Activated naive CD4-positive, alpha-beta T cell treated with Interleukin-2 at 50 U/mL for 16 hours (primary cell): ENCODE data around the gene FAN1.
"Not testable (repeated sequence)": the region's sequence is repeated elsewhere in the genome, so short reads cannot be mapped to it uniquely, and the experiment has no call there.

ENCODE experiments used
- DNase-seq: peaks from one replicate; pipeline ENCODE4 v3.0.0-alpha.2; 2020

FAN1 gene

DNA sequence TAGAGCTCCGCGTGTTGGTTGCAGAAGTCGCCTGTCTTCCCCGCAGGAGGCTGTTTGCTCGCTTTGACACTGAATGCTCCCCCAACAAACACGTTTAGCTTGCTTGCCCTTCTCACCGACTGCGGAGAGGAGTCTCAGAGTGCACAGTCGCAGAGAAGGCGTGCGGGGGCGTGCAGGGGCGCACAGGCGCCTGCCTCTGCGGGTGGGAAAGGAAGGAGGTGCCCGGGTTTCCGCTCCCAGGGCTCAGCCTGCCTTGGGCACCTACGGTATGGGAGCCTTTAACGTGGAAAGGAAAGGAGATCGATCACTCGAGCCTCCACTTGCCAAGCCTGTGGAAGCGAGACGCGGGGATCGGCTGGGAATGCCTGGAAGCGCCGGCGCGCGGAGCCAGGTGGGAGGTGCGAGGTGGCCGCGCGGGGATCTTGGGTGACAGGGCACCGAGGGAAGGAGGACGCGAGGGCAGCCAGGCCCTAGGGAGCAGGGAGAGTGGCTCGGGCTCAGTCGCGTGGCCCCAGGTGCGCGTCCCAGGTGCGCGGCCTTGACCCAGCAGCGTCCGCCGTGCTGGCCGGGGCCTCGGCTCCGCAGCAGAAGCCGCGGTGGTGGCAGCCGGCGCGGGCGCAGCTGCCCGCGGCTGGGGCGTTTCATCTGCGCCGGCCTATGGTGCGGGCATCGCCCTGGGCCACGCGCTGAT, at the start of gene FAN1:
Gene FAN1, plus strand, starts transcription at position 419 of the 691 bp plus-strand sequence. CDS start 749 bp downstream, outside the sequence.
- DNase-seq: peak; percentile 85

DNA sequence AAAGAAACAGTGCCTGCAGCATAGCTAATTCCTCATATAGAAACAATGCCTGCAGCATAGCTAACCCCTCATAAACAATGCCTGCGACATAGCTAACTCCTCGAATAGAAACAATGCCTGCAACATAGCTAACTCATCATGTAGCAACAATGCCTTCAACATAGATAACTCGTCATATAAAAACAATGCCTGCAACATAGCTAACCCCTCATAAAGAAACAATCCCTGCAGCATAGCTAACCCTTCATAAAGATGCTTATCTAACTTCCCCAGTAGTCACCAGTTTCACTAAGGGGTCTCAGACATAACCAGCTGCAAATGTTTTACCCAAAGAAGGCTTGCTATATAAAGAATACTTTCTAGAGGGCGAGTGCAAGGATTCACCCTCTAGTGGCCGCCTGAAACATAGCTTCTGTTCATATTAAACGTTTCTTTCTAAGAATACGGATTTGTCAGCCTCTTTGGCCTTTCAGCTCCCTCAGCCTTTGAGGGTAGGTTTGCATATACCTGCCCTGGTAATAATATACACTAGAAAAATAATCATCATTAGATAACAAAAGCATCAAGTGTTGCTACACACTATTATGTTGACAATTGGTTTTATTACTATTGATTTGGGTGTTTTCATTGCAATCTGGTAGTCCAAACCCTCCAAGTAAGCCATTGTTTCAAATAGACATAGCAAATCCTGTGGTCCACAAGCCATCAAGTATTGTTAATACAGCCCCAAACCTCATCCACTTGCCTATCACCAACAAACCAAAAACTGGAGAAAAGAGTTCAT, 44.4 kb upstream of the FAN1 start:
- no peak for DNase-seq

DNA sequence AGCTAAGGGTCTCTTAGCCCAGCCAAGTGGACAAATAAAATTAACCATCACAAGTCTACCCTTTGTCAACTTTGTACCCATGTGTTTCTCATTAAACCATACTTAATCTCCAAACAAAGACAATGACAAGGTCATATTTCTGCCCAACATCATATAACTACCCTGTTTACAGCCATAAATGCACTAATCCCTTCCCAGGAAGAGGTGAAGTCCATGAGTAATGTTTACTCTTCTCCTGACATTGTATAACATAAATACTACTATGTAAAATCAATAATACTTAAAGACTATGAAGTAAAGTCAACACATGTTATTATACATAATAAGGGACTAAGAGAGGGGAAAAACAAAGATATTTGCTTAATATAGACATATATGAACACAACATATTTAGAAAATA, 38.5 kb upstream of the FAN1 start:
- no peak for DNase-seq

DNA sequence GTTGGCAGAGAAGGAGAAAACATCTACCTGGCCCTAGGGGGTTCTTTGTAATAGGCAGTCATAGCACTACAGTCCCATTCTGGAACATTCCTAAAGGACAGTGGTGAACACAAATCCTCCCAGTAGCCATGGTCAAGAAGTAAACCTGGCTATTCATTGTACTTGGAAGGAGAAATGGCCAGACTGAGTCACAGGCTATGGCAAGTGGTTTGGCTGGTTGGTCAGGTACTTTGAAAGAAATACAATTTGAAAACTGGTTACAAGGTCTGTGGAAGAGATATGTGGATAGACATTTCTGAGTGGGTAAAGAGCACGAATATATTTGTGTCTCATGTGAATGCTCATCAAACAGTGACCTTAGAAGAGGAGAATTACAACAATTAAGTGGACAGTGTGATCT, 33.0 kb upstream of the FAN1 start:
- no peak for DNase-seq

DNA sequence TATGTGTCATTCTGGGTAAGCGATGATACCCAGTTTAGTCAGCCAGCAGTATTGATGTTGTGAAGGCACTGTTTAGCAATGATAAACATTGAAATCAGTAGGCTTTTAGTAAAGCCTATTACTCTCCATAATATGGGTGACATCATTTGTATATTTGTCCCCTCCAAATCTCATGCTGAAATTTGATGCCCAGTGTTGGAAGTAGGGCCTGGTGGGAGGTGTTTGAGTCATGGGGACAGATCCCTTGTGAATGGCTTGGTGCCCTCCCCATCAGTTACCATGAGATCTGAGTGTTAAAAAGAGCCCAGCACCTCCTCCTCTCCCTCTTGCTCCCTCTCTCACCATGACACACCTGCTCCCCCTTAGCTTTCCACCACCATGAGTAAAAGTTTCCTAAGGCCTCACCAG, 31.4 kb upstream of the FAN1 start:
- DNase-seq: no peak

DNA sequence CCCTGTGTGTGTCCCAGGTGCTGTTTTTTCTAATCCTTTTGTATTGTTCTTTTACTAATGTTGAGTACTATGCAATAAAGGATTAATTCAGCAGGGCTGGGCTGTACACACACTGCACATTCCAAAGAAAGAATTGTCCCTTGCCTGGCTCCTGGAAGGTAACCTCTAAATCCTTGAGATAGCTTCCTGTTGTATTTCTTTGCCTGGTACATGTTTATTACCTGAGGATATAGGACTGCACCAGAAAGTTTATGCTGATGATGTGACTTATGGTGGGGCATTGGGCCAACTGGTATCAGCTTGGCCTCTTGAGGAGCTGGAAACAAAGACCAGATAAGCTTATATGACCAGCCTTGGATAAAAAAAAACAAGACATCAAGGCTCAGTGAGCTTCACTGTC, 26.6 kb upstream of the FAN1 start:
- no peak for DNase-seq

DNA sequence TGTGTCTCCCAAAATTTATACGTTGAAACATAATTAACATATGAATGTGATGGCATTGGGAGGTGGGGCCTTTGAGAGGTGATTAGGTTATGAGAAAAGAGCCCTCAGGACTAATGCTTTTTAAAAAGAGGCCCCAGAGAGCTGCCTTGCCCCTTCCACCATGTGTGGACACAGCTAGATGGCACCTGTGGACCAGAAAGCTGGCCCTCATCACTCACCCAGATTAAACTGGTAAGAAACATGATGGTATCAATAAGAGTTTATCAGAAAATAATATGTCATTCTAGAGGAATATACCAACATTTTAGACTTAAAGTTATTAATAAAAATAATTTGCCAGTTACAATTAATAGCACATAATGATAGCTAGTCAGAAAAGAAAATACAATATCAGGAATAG, 25.2 kb upstream of the FAN1 start:
- DNase-seq: no peak

DNA sequence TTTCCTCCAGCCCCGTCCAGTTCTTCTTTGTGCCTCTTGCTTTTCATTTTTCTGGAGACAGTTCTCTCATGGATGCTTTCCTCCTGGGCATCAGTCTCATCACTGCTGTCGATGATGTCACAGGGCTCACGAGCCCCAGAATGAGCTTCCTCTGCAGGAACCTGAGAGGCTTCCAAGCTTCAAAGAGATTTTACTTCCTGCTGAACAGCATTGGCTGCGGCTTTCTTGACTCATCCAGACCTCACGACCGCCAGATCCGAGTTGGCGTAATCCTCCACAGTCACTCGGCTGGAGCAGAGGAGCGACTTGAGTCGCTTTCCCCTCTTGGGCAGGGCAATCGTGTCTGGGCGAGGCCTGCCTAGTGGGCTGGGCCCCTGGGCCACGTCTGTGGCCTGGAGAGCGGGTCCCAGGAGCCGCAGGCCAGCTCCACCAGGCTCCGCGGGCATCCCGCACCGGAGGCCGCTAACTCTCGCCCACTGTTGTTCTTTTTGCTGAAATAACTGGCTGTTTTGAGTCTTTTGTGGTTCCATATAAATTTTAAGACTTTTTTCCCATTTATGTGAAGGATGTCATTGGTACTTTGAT, 20.8 kb upstream of the FAN1 start:
- DNase-seq: no peak

DNA sequence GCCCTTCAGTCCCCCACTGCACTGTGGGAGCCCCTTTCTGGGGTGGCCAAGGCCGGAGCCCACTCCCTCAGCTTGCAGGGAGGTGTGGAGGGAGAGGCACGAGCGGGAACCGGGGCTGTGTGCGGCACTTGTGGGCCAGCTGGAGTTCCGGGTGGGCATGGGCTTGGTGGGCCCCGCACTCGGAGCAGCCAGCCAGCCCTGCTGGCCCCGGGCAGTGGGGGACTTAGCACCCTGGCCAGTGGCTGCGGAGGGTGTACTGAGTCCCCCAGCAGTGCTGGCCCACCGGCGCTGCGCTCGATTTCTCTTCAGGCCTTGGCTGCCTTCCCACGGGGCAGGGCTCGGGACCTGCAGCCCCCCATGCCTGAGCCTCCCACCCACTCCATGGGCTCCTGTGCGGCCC, 20.0 kb upstream of the FAN1 start:
- not testable (repeated sequence) for DNase-seq

DNA sequence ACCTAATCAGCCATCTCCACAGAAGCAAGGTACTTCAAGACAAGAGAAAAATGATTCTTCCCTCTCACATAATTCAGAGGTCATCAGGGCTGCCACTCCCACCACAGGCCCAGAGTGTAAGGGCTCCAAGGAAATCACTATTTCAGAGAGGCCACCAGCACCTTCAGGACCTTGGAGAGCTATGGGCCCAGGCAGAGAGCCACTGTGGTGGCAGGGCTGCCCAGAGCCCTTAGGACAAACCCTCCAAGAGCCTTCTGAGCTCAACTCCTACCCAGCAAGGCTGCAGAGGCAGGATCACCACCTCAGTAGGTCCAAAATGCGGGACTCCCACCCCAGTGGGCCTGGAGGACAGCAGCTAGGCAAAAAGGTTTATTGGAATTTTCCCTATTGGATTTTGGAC, 17.9 kb upstream of the FAN1 start:
- DNase-seq: no peak

DNA sequence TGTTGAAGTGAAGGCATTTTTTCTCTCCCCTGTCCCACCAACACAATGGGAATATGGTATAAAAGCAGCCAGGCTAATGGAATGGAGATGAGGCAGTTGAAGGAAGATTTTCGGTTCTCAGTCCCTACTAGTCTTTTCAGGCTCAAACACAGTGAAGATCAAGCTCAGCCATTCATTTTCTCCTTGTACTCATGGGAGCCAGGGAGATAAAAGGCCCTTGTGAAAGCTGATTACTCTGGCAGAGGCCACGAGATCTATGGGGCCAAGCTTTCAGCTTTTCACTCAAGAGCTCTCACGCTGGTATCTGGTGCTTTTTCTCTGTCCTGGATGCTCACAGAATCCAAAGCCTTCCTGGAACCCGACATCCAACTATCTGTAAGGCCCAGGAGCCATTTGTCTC, 14.5 kb upstream of the FAN1 start:
- DNase-seq: no peak

DNA sequence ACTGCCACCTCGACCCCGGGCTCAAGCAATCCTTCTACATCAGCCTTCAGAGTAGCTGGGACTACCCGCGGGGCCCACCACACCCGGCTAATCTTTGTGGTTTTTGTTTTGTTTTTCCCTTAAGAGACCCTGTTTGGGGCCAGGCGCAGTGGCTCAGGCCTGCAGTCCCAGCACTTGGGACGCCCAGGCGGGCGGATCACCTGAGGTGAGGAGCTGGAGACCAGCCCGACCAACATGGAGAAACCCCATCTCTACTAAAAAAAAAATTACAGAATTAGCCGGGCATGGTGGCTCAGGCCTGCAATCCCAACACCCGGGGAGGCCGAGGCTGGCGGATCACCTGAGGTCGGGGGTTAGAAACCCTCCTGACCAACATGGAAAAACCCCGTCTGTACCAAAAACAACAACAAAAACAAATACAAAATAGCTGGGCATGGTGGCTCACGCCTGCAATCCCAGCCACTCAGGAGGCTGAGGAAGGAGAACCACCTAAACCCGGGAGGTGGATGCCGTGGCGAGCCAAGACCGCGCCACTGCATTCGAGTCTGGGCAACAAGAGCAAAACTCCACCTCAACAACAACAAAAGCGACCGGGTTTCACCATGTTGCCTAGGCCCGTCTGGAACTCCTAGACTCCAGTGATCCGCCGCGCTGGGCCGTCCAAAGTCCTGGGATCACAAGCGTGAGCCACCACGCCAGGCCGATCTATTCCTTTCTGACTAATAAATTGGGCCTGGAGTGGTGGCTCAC, 8.1 kb upstream of the FAN1 start:
- no peak for DNase-seq

DNA sequence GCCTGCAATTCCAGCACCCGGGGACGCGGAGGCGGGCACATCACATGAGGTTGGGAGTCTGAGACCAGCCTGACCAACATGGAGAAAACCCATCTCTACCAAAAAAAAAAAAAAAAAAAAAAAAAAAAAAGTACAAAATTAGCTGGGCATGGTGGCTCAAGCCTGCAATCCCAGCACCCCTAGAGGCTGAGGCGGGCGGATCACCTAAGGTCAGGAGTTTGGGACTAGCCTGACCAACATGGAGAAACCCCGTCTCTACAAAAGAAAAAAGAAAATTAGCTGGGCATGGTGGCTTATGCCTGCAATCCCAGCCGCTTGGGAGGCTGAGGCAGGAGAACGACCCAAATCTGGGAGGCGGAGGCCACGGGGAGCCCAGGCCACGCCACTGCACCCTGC, 7.5 kb upstream of the FAN1 start:
- DNase-seq: no peak

DNA sequence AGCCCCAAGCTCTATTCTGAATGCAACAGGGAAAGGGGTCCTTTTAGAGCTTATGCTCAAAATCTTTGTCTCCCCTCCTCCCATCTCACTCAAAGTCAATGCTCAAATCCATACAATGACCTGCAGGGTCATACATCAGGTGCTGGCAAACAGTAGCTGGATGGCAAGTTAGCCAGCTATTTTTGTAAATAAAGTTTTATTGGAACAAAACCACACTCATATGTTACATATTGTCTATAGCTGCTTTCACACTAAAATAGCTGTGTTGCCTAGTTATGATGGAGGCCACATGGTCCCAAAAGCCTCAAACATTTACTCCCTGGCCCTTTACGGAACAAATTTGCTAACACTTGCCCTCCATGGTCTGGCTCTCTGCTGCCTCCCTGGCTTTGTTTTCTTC, 1.8 kb upstream of the FAN1 start:
- DNase-seq: no peak

DNA sequence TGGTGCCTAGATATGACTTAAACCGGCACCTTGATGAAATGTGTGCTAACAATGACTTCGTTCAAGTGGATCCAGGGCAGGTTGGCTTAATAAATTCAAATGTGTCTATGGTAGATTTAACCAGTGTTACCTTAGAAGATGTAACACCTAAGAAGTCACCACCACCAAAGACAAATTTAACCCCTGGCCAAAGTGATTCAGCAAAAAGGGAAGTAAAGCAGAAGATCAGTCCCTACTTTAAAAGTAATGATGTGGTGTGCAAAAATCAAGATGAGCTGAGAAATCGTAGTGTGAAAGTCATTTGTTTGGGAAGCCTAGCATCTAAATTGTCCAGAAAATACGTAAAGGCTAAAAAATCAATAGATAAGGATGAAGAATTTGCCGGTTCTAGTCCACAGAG, 1.1 kb downstream of the FAN1 start:
- DNase-seq: no peak

DNA sequence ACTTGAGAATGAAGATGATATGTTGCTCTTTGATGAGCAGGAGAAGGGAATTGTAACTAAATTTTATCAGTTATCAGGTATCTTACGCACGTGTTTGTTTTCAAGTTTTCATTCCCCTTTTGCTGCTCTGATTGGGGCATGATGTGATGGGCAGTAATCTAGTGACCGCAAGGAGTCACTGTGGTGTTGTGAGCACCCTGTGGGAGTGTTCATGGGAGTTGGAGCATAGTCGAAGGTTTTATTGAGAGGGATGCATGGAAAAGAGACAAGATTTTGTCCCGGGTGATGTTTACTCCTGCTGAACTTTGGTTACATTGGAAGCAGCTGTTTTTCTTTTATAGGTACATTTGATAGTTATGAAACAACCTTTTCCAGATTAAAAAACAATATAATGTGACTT, 2.1 kb downstream of the FAN1 start:
- no peak for DNase-seq

DNA sequence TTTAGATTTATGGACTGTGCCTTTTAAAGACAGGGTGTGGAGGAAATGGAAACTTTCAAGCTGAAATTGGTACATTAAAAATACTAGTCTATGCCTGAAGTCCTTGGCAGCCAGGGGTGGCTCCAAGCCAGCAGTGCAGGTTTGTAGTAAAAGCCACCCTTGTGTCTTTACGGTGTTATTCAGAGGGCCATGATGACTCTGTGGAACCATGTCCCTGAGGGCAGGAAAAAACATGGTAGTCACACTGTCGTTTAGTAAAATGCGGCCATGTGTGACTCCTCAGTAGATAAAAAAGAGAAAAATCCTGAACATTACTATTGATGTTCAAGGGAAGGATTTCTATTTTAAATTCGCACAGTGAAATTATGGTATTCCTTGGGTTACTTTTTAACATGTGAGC, 2.7 kb downstream of the FAN1 start:
- DNase-seq: no peak

DNA sequence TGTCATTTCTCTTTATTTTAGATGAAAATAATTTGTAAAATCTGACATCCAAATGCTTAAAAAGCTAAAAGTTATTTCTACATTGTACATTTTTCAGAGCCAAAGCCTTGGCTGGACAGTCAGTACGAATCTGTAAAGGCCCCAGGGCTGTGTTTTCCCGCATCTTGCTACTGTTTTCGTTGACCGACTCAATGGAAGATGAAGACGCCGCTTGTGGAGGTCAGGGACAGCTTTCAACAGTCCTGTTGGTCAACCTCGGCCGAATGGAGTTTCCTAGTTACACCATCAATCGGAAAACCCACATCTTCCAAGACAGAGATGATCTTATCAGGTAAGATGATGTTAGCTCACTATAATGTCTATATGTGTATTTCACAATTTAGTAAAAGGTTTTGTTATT, 10.0 kb downstream of the FAN1 start:
- DNase-seq: no peak

DNA sequence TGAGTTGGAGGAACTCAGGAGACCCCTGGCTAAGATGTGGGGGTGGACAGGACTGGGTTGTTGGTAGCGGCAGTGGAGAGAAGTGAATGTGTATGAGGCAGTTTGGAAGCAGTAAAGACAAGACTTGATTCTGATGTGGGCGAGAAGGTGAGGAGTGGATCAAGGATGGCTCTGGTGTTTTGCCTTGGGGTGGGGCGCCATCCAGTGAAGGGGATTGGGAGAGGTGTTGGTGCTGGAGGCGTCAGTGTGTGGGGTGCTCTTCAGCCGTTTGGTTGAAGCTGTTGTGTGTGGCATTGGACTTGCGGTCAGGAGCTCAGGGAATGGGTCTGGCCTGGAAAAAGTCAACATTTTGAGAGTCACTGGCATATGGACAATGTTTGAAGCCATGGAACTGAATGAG, 13.3 kb downstream of the FAN1 start:
- DNase-seq: no peak

DNA sequence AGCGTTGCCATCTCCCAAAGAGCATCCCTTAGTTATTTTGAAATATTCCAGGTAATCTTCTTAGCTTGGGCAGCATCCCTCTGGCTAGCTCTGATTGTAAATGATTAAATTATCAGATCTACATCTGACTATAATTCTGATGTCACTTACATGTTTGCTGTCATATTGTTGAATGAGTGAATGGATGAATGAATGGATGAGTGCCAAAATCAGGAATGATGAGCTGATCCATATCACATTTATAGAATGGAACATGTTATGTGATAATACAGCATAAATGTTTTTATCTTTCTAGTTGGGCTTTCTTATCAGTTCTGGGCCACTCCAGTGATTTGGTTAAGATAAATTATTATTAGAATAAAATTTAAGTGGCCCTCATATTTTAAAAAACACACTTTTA, 14.0 kb downstream of the FAN1 start:
- DNase-seq: no peak

DNA sequence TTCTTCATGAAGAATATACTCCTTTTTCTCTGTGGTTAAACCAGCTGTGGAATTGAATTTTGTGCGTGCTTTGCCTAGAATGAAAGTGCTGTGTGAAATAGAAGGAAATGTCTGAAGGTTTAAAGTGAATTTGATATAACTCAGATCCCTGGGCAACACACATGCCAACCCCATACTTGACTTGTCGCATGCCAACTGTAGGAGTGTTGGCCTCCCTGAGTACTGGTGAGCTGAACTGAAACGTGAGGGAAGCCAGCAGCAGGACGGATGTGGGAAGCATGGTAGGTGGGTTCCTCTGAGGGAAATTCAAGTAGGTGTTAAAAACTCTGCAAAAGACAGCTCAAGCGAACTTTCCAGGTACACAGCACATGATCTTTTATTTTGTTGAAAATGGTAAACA, 14.7 kb downstream of the FAN1 start:
- no peak for DNase-seq

DNA sequence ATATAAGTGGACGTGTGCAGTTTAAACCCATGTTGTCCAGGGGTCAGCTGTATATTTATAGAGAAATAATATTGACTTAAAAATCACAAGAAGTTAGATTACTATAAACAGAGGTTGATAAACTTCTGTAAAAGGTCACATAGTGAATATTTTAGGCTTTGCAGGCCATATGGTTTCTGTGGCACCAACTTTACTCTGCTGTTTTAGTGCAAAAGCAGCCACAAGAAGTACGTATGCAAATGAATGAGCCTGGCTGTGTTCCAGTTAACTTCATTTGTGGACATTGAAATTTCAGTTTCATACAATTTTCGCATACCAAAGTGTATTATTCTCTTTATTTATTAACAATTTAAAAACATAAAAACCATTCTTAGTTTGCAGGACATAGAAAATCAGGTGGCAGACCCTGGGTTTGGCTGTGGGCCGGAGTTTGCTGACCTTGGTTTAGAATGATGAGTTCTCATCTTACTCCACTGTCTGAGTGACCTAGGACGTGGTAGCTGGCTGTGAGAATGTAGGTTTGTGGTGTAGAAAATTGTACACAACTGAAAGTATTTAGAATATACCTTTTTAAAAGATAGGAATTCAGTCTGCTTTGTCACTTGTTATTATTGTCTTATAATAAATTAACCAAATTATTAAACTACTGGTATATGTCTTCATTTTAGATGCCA, 16.3 kb downstream of the FAN1 start:
- no peak for DNase-seq

DNA sequence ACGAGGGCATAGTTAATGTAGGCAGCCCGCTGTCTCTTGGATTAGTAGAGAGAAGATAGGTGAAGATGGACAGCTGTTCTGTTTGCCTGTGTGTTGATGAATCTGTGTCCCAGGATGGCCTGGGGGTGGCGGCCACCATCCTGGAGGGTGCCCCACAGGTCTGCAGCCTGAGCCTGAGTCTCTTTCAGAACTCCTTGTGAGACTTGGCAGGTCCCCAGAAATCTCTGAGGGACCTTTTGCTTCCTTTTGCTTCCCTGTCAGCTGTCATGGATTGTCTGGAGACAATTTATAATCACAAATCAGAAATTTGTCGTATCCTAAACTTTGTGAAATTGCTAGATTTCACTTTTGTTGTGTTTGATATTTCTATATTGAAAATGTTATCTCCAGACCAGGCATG, 17.4 kb downstream of the FAN1 start:
- DNase-seq: no peak
